WERI-Rb-1 (cell line): Measurements from ENCODE around the gene CABP7.

Experiments
- DNase-seq: peaks from one replicate; pipeline ENCODE4 v3.0.0-alpha.2; 2020
- H3K27ac ChIP-seq: fragments of 250-450 bp; sonication (Bioruptor Pico); 2 replicates; pipeline ENCODE4 v1.5.1; 2020; ENCODE audit warnings: mild to moderate bottlenecking, moderate library complexity
- H3K27me3 ChIP-seq: fragments of 250-450 bp; sonication (Bioruptor Pico); 2 replicates; pipeline ENCODE4 v1.5.1; 2021; ENCODE audit warnings: mild to moderate bottlenecking, low read depth, moderate library complexity; ENCODE audit not compliant: insufficient read depth, severe bottlenecking
- H3K36me3 ChIP-seq: fragments of 250-450 bp; sonication (Bioruptor Pico); 2 replicates; pipeline ENCODE4 v1.5.1; 2020; ENCODE audit warnings: mild to moderate bottlenecking, moderate library complexity
- H3K4me3 ChIP-seq: 2 replicates; pipeline ENCODE4 v1.5.1; 2011; ENCODE audit warnings: low read depth, mild to moderate bottlenecking, control low read depth, low read length
- H3K9me3 ChIP-seq: fragments of 250-450 bp; sonication (Bioruptor Pico); 2 replicates; pipeline ENCODE4 v1.5.1; 2021; ENCODE audit warnings: mild to moderate bottlenecking, moderate library complexity; ENCODE audit not compliant: severe bottlenecking
- CTCF ChIP-seq: IDR thresholded peaks from 2 replicates; pipeline ENCODE4 v1.5.1; 2011; ENCODE audit warnings: low read depth, mild to moderate bottlenecking, control low read depth, inconsistent platforms, low read length

The CABP7 gene

DNA sequence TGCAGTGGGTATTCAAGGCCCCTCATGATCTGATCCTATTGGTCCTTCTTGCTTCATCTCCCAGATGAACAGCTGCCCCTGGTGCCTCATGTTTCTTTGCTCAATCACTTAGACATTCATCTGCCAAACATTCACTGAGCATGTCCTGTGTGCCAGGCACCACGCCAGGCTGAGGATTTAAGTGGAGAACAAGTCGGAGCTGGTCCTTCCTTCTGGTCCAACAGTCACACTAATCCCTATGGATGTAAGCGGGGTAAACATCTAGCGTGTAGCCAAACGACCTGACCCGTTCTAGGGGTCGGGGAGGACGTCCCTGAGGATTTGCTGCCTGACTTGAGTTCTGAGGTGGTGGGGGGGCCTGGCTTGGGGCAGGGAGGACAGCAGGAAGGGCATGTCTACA lies 25.1 kb downstream of the CABP7 start:
- Histone ChIP-seq H3K36me3 (peaks cover 6% of the 10 kb centered on the region; the same call in 1 of the 2 replicates), H3K27ac (peak overlapping the region; percentile 30; the same call in 1 of the 2 replicates), H3K4me3 (no peak overlapping the region), H3K9me3 (no peaks in the 10 kb centered on the region), H3K27me3 (no peaks in the 10 kb centered on the region)
- no peak for TF ChIP-seq CTCF
- DNase-seq = peak; percentile 53

DNA sequence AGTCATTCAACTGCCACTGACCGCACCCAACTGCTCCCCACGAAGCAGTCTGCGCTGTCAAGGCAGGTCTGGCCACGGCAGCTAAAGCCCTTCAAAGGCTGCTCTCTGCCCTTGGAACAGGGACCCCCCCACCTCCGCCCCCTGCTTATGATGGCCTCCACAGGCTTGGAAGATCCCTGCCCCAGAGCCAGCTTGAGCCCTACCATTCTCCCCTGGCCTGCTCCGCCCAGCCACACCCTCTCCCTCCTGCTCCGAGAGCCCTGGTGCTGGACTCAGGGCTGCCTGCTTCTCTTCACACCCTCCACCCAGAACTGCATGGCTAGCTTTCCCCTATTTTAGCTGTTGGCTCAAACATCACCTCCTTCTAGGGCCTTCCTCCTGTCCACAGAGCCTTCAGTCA lies 28.0 kb downstream of the CABP7 start:
- Histone ChIP-seq H3K27ac (no peak overlapping the region), H3K4me3 (no peak overlapping the region), H3K9me3 (no peaks in the 10 kb centered on the region), H3K27me3 (no peaks in the 10 kb centered on the region), H3K36me3 (0 out of 2 replicates have a peak, but pooled peaks cover 6% of the 10 kb centered on the region)
- no peak for TF ChIP-seq CTCF
- no peak for DNase-seq

DNA sequence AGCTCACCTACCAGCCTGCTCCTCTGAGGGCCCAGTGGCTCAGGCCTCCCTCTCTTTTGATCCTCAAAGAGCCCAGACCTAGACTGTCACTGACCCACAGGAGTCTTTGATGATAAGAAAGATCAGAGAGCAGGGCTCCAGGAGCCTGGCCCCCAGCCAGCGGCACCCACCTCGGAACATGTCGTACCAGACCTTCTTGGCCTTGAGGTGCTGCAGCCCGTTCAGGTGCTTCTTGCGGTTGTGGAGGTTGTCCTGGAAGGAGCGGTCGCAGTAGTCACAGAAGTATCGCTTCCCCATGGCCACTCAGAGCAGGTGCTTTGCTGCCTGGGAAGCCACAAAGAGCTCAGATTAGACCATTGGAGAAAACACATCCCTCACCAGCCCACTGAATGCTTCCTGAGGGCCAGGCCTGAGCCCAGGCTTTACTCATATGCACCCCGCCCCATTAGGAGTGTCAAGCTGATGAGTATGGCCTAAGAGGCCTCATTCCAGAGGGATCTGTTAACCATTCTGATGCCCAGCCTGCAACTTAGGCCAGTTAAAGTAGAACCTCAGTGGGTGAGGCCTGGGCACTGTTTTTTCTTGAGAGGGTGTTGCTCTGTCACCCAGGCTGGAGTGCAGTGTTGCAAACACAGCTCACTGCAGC lies 28.6 kb downstream of the CABP7 start:
- H3K27ac ChIP-seq = peak overlapping the region; percentile 44
- TF ChIP-seq CTCF = no peak
- DNase-seq = no peak
- no peak overlapping the region for H3K4me3 ChIP-seq
- H3K9me3 ChIP-seq = no peaks in the 10 kb centered on the region
- no peaks in the 10 kb centered on the region for H3K27me3 ChIP-seq
- H3K36me3 ChIP-seq = 0 out of 2 replicates have a peak, but pooled peaks cover 6% of the 10 kb centered on the region

- H3K36me3 ChIP-seq = 0 out of 2 replicates have a peak, but pooled peaks cover 6% of the 10 kb centered on the region
- no peak for DNase-seq
- no peaks in the 10 kb centered on the region for H3K27me3 ChIP-seq
- TF ChIP-seq CTCF = no peak
- peak overlapping the region; percentile 43 for H3K27ac ChIP-seq
- H3K4me3 ChIP-seq = no peak overlapping the region
- no peaks in the 10 kb centered on the region for H3K9me3 ChIP-seq
These were observed 30.2 kb downstream of the CABP7 start for GRCh38 chr22:29750029-29750428.

- H3K27me3 ChIP-seq = no peaks in the 10 kb centered on the region
- TF ChIP-seq CTCF = no peak
- H3K27ac ChIP-seq = no peak overlapping the region; the same call in 1 of the 2 replicates
- H3K4me3 ChIP-seq = no peak overlapping the region
- DNase-seq = no peak
- no peaks in the 10 kb centered on the region for H3K9me3 ChIP-seq
- 0 out of 2 replicates have a peak, but pooled peaks cover 4% of the 10 kb centered on the region for H3K36me3 ChIP-seq
These were observed 31.0 kb downstream of the CABP7 start for GRCh38 chr22:29750559-29751538.
